H9 (cell line): ENCODE results near the gene TSC2. TPM values are rescaled to one million over a fixed set of nuclear protein-coding genes. Genes with fewer than 3 reads are reported as not detected.

Experiments
- DNase-seq: peaks from one replicate; pipeline ENCODE4 v3.0.0-alpha.2; 2017
- H2AFZ ChIP-seq: one replicate; pipeline ENCODE4 v1.6.1; 2013; ENCODE audit warnings: mild to moderate bottlenecking, low read length, control low read depth, moderate library complexity
- H2AK5ac ChIP-seq: 2 replicates; pipeline ENCODE4 v1.6.1; 2013; ENCODE audit warnings: low read length, control low read depth, mixed read lengths; ENCODE audit not compliant: insufficient read length
- H2BK120ac ChIP-seq: one replicate; pipeline ENCODE4 v1.6.1; 2013; ENCODE audit warnings: low read depth, mild to moderate bottlenecking, low read length, control low read depth, inconsistent platforms; ENCODE audit not compliant: poor library complexity, severe bottlenecking
- H2BK12ac ChIP-seq: 2 replicates; pipeline ENCODE4 v1.6.1; 2013; ENCODE audit warnings: low read length, control low read depth, mixed read lengths, low read depth; ENCODE audit not compliant: insufficient read length
- H2BK15ac ChIP-seq: 2 replicates; pipeline ENCODE4 v1.6.1; 2013; ENCODE audit warnings: low read depth, low read length, control low read depth
- H2BK20ac ChIP-seq: one replicate; pipeline ENCODE4 v1.6.1; 2013; ENCODE audit warnings: low read depth, mild to moderate bottlenecking, low read length, control low read depth, inconsistent platforms; ENCODE audit not compliant: poor library complexity, severe bottlenecking
- H2BK5ac ChIP-seq: 2 replicates; pipeline ENCODE4 v1.6.1; 2013; ENCODE audit warnings: low read length, control low read depth, mixed read lengths; ENCODE audit not compliant: insufficient read length
- H3K14ac ChIP-seq: 2 replicates; pipeline ENCODE4 v1.6.1; 2013; ENCODE audit warnings: low read length, control low read depth; ENCODE audit not compliant: insufficient read depth
- H3K18ac ChIP-seq: 2 replicates; pipeline ENCODE4 v1.6.1; 2013; ENCODE audit warnings: low read depth, mild to moderate bottlenecking, mixed read lengths, low read length, control low read depth; ENCODE audit not compliant: insufficient read length
- H3K23ac ChIP-seq: 2 replicates; pipeline ENCODE4 v1.6.1; 2013; ENCODE audit warnings: low read length, control low read depth, mixed read lengths, low read depth; ENCODE audit not compliant: insufficient read length
- H3K23me2 ChIP-seq: 2 replicates; pipeline ENCODE4 v1.6.1; 2013; ENCODE audit warnings: low read depth, mild to moderate bottlenecking, mixed read lengths, low read length, control low read depth; ENCODE audit not compliant: insufficient read length, poor library complexity, severe bottlenecking
- H3K27ac ChIP-seq: 2 replicates; pipeline ENCODE4 v1.5.1; 2013; ENCODE audit warnings: low read length, control low read depth, mixed read lengths, low read depth; ENCODE audit not compliant: insufficient read length
- H3K27me3 ChIP-seq: 2 replicates; pipeline ENCODE4 v1.6.1; 2013; ENCODE audit warnings: low read length, control low read depth, inconsistent platforms; ENCODE audit not compliant: insufficient read depth
- H3K4ac ChIP-seq: 2 replicates; pipeline ENCODE4 v1.6.1; 2013; ENCODE audit warnings: low read depth, mild to moderate bottlenecking, control low read depth, inconsistent platforms, low read length, moderate library complexity
- H3K4me1 ChIP-seq: 2 replicates; pipeline ENCODE4 v1.6.1; 2013; ENCODE audit warnings: low read length, control low read depth, inconsistent platforms; ENCODE audit not compliant: insufficient read depth
- H3K4me2 ChIP-seq: 2 replicates; pipeline ENCODE4 v1.6.1; 2013; ENCODE audit warnings: low read length, control low read depth, mixed read lengths; ENCODE audit not compliant: insufficient read length, insufficient read depth
- H3K56ac ChIP-seq: 2 replicates; pipeline ENCODE4 v1.6.1; 2013; ENCODE audit warnings: low read depth, mild to moderate bottlenecking, mixed read lengths, low read length, control low read depth; ENCODE audit not compliant: insufficient read length
- H3K79me1 ChIP-seq: 2 replicates; pipeline ENCODE4 v1.6.1; 2013; ENCODE audit warnings: low read depth, mild to moderate bottlenecking, moderate library complexity, low read length, control low read depth, inconsistent platforms; ENCODE audit not compliant: insufficient read depth, poor library complexity, severe bottlenecking
- H3K79me2 ChIP-seq: 2 replicates; pipeline ENCODE4 v1.6.1; 2013; ENCODE audit warnings: low read length, control low read depth, inconsistent platforms; ENCODE audit not compliant: insufficient read depth
- H3K9ac ChIP-seq: 2 replicates; pipeline ENCODE4 v1.6.1; 2013; ENCODE audit warnings: low read length, control low read depth, mixed read lengths; ENCODE audit not compliant: insufficient read length; ENCODE audit errors: extremely low read depth
- H3K9me3 ChIP-seq: one replicate; pipeline ENCODE4 v1.6.1; 2013; ENCODE audit warnings: low read depth, low read length, inconsistent platforms; ENCODE audit not compliant: control insufficient read depth
- H3T11ph ChIP-seq: one replicate; pipeline ENCODE4 v1.6.1; 2013; ENCODE audit warnings: mild to moderate bottlenecking, low read length, control low read depth, inconsistent platforms
- H4K20me1 ChIP-seq: one replicate; pipeline ENCODE4 v1.6.1; 2013; ENCODE audit not compliant: control insufficient read depth, insufficient read length, insufficient read depth
- H4K5ac ChIP-seq: 2 replicates; pipeline ENCODE4 v1.6.1; 2013; ENCODE audit warnings: low read depth, mild to moderate bottlenecking, mixed read lengths, low read length, control low read depth; ENCODE audit not compliant: insufficient read length
- H4K8ac ChIP-seq: replicated peaks from 2 replicates; pipeline ENCODE4 v1.6.1; 2013; ENCODE audit warnings: low read length, control low read depth, mixed read lengths, low read depth; ENCODE audit not compliant: insufficient read length
- H4K91ac ChIP-seq: 2 replicates; pipeline ENCODE4 v1.6.1; 2013; ENCODE audit warnings: low read depth, mild to moderate bottlenecking, moderate library complexity, mixed read lengths, low read length, control low read depth; ENCODE audit not compliant: insufficient read length
- H3K27ac Mint-ChIP-seq, 3 experiments: 2 replicates in 2 of 3; 3 replicates in 1 of 3; pipeline ENCODE4 v1.8.0; 2020 to 2021; ENCODE audit warnings: mixed read lengths in 3 of 3, mild to moderate bottlenecking in 1 of 3, moderate library complexity in 1 of 3
- H3K27me3 Mint-ChIP-seq: 2 replicates; pipeline ENCODE4 v1.8.0; 2021; ENCODE audit warnings: low read depth, mild to moderate bottlenecking, moderate library complexity, mixed read lengths
- H3K36me3 Mint-ChIP-seq, 3 experiments: 2 replicates in 2 of 3; 3 replicates in 1 of 3; pipeline ENCODE4 v1.8.0; 2020 to 2021; ENCODE audit warnings: low read depth in 3 of 3, mixed read lengths in 3 of 3; ENCODE audit not compliant: insufficient read depth in 1 of 3
- H3K4me1 Mint-ChIP-seq, 2 experiments: 2 replicates each; pipeline ENCODE4 v1.8.0; 2020; ENCODE audit warnings: mixed read lengths in 2 of 2
- H3K4me3 Mint-ChIP-seq, 2 experiments: 2 replicates in 1 of 2; 3 replicates in 1 of 2; pipeline ENCODE4 v1.8.0; 2020 to 2021; ENCODE audit warnings: mild to moderate bottlenecking in 2 of 2, mixed read lengths in 2 of 2, moderate library complexity in 1 of 2
- H3K9me3 Mint-ChIP-seq, 2 experiments: 2 replicates in 1 of 2; 3 replicates in 1 of 2; pipeline ENCODE4 v1.8.0; 2020; ENCODE audit warnings: mild to moderate bottlenecking in 2 of 2, mixed read lengths in 2 of 2, moderate library complexity in 1 of 2
- CTCF ChIP-seq: fragments of 200-600 bp; sonication (generic); conservative IDR thresholded peaks from 3 replicates; pipeline ENCODE4 v1.8.0; 2021; ENCODE audit warnings: antibody characterized with exemption, mild to moderate bottlenecking
- WGBS: extraction: QIAGEN DNeasy Blood & Tissue Kit; methylation state at CpG from one replicate; pipeline ENCODE4 v1.1.7; 2013; ENCODE audit warnings: missing lambda C conversion rate, low lambda C conversion rate, mixed read lengths; ENCODE audit not compliant: insufficient read length; ENCODE audit errors: extremely low coverage; 5-methylcytosine and 5-hydroxymethylcytosine counted together
- total RNA-seq: library from RNA; stranded (reverse); gene quantifications from 2 replicates; pipeline ENCODE4 v1.2.1, GENCODE V29; 2021

The TSC2 gene
- total RNA-seq, 1 experiment from 2014 or later, result 122 TPM

- H3K79me2 ChIP-seq, result no peaks in the 10 kb centered on the region
Observed at GRCh38 chr16:2046893-2047329, 874 bp upstream of the TSC2 start.

More at GRCh38 chr16:2046893-2047329, 874 bp upstream of the TSC2 start:
- no peaks in the 10 kb centered on the region for H3K9me3 Mint-ChIP-seq
- Histone ChIP-seq H4K8ac (no peak overlapping the region), H3K9me3 (no peaks in the 10 kb centered on the region), H3K14ac (no peak overlapping the region; the same call in 1 of the 2 replicates), H3K23me2 (peaks cover 11% of the 10 kb centered on the region), H2BK5ac (no peak overlapping the region), H2AFZ (no peak overlapping the region), H3K27ac (no peak overlapping the region), H4K91ac (no peak overlapping the region), H4K20me1 (no peaks in the 10 kb centered on the region), H4K5ac (no peak overlapping the region), H2BK20ac (no peak overlapping the region), H3K4me1 (0 out of 2 replicates have a peak, but pooled peaks cover 3% of the 10 kb centered on the region), H2BK15ac (no peak overlapping the region), H3K79me1 (no peaks in the 10 kb centered on the region), H3K4ac (no peak overlapping the region), H3K23ac (no peak overlapping the region), H2BK12ac (no peak overlapping the region), H3K56ac (no peak overlapping the region), H3K18ac (no peak overlapping the region), H3K4me2 (peak overlapping the region; percentile 82), H3K9ac (peak overlapping the region; percentile 46), H2AK5ac (no peak overlapping the region), H2BK120ac (no peak overlapping the region), H3K27me3 (no peaks in the 10 kb centered on the region), H3T11ph (no peak overlapping the region)
- H3K4me3 Mint-ChIP-seq, result peak overlapping the region; percentile 89 to 95
- no peaks in the 10 kb centered on the region for H3K27me3 Mint-ChIP-seq
- peaks cover 10 to 18% of the 10 kb centered on the region in 2 experiments for H3K4me1 Mint-ChIP-seq
- H3K27ac Mint-ChIP-seq, result no peak overlapping the region
- WGBS, result no CpG with 5 or more reads among the region's 8 CpGs
- no peak for DNase-seq
- H3K36me3 Mint-ChIP-seq, result peaks cover 4 to 18% (median 17%) of the 10 kb centered on the region in 3 experiments; a peak in 4 of 7 replicates
- TF ChIP-seq CTCF, result no peak
